ENCODE data around the gene CAMK1D.
"Not testable (repeated sequence)": the region's sequence is repeated elsewhere in the genome, so short reads cannot be mapped to it uniquely, and the experiment has no call there.

Gene CAMK1D

GRCh38 chr10:12526311-12526710, 177.0 kb downstream of the CAMK1D start:
- DNase-seq (ENCODE audit: low spot score) = no peak

DNA sequence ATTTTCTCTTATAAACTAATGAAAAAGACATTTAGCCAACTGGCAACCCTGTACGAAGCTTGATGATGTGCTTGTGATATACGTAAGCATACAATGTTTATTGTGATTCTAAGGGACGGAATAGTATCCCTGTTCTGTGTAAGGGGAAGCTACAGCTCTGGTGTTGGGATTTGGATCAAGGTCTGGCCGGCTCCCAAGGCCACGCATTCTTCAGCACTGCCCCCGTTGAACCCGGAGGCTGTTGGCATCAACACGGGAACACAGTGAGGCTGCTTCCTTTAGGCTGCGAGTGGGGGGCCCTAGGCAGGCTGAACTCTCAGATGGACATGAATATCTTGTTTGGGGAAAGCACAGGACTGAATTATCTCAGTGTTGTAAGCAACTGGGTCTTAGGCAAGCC, 180.6 kb downstream of the CAMK1D start:
- DNase-seq (ENCODE audit: low spot score) = no peak

GRCh38 chr10:12531305-12532220, 182.2 kb downstream of the CAMK1D start:
- DNase-seq (ENCODE audit: low spot score) = no peak

GRCh38 chr10:12533151-12533550, 183.8 kb downstream of the CAMK1D start:
- DNase-seq (ENCODE audit: low spot score) = no peak

DNA sequence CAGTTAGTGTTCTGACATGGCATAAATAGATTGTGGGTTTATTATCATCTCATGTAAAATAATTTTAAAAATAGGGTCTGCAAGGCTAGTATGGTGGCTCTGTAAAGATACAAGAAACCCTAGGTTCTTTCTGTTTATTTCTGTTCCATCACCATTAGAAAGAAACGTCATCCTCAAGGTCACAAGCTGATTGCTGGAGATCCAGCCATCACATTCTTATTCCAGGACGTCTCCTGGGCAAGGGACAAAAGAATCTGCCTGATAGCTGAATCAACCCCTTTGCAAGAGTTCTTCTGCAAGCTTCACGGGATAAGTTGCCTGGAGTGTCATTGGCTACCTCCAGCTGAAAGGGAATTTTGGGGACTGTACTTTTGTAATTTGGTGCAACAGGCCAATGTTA, 184.4 kb downstream of the CAMK1D start:
- no peak for DNase-seq (ENCODE audit: low spot score)

GRCh38 chr10:12534824-12535223, 185.5 kb downstream of the CAMK1D start:
- no peak for DNase-seq (ENCODE audit: low spot score)

- no peak for DNase-seq (ENCODE audit: low spot score)
These were observed 186.3 kb downstream of the CAMK1D start for GRCh38 chr10:12535656-12536055.

DNA sequence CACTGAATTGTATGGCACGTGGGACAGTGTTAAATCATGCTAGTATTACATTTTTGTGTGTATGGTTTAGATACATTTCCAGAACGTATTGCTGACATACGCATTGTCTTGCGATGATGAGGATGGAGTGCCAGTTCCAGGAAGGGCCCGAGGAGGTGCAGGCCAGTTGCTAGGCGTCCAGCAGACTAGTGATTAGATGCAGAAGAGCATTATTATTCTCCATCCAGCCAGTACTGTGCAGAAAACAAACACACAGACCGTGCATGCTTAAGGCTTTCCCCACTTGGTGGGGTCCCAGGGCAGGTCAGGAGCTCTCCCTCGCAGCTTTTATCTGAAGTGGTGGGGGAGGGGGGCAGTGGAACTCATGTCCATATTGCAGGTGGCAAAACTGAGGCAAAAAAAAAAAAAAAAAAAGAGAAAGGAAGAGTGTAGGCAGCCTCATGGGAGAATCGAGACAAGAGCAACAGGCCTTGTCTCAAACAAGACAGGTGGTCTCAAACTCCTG, 189.2 kb downstream of the CAMK1D start:
- no peak for DNase-seq (ENCODE audit: low spot score)

DNA sequence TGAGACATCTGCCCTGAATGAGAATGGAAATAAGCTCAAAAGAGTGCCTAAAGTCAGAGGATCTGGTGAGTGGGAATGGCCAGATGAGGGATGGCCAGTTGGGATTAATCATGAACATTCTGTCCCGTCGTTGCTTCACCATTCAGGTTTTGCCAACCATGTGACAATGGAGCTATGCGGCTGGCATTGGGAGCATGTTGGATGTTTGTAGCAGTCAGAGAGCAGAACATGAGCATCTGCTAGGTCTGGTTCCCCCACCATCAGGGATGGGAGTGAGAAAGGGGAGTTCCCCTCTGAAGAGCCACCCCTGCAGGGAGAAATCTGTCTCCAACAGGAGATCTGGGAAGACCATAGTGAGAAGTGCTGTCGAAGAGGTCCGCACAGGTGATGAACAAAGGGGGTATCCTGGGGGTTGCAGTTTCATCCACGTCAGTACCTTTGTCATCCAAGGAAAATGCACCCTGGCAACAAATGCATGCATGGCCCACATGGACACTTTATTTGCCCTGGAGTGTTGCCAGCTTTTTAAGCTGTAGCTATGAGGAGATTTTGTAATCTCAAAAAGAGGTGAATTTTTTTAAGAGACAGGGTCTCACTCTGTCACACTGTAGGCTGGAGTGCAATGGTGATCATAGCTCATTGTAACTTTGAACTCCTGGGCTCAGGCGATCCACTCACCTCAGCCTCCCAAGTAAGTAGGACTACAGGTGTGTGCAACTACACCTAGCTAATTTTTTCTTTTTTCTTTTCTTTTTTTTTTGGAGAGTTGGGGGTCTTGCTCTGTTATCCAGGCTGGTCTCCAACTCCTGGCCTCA, 190.2 kb downstream of the CAMK1D start:
- DNase-seq (ENCODE audit: low spot score) = no peak

GRCh38 chr10:12540341-12540781, 191.0 kb downstream of the CAMK1D start:
- no peak for DNase-seq (ENCODE audit: low spot score)

DNA sequence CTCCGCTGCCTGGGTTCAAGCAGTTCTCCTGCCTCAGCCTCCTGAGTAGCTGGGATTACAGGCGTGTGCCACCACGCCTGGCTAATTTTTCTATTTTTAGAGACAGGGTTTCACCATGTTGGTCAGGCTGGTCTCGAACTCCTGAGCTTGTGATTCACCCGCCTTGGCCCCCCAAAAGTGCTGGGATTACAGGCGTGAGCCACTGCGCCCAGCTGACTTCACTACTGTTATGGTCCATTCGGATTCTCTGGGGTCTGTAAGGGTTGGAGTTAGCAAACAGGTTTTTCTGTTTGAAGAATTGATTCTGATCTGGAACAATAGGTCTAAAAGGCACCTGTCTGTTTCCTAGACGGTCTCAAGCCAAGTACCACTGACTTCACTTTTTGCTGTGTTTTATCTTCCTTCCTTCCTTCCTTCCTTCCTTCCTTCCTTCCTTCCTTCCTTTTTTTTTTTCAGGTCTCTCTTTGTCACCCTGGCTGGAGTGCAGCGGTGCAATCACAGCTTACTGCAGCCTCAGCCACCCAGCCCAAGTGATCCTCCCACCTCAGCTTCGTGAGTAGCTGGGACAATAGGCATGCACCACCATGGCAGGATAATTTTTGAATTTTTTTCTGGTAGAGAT, 192.2 kb downstream of the CAMK1D start:
- no peak for DNase-seq (ENCODE audit: low spot score)

DNA sequence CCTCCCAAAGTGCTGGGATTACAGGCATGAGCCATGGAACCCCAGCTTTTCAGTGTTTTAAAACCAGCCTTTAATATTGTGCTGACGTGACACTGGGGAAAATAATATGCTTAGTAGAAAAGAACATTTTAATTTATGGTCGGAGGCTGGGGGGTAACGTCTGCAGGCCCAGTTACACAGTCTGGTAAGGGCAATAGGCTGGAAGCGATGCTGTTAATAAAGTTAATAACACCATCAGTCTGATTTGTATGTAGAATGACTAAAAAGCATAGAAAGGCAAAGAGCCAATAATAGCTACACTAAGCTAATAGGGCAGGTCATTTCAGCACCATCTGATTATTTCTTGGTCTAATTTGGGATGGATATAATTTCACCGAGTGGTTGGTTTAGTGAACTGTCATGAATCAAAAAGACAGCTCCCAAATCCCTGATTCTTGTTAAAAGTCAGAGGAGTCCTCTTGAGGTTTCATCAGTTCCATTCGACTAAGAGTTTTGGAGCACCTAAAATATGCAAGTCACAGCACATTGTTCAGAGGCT, 192.9 kb downstream of the CAMK1D start:
- no peak for DNase-seq (ENCODE audit: low spot score)

DNA sequence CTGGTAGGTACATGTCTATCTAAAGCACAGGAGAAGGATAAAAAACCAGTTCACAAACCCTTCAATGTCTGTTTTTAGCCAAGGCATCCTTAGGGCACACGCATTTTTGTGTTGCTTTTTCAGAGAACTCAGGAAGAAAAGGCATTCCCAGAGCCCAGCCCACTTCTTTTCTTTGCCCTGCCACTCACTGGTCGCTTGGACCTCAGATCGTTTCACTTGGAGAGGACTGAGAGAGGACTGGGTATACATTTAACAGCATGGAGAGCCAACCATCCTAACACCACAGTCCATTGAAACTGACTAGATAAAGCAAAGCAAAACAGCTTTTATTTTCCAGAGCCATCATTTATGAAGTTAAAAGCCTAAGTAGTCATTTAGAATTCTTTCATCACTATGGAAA, 194.2 kb downstream of the CAMK1D start:
- DNase-seq (ENCODE audit: low spot score) = no peak

DNA sequence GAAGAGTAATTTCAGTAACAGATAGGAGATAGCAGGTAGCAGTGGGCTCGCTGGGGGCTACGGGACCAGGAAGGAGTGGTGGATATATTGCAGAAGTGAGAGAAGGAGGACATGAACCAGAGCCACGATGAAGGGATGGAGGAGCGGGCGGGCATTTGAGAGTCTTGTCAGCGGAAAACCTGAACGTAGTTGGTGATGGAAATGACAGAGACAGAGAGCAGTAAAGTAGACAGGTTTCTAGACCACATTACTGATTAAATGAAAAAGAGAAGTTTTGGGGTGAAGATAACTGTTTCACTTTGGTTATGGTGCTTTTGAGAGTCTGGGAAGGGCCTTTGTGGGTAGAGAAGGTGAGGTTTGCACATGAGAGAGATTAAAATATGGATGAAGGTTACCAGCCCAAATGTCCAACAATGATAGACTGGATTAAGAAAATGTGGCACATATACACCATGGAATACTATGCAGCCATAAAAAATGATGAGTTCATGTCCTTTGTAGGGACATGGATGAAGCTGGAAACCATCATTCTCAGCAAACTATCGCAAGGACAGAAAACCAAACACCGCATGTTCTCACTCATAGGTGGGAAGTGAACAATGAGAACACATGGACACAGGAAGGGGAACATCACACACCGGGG, 196.9 kb downstream of the CAMK1D start:
- not testable (repeated sequence) for DNase-seq (ENCODE audit: low spot score)

DNA sequence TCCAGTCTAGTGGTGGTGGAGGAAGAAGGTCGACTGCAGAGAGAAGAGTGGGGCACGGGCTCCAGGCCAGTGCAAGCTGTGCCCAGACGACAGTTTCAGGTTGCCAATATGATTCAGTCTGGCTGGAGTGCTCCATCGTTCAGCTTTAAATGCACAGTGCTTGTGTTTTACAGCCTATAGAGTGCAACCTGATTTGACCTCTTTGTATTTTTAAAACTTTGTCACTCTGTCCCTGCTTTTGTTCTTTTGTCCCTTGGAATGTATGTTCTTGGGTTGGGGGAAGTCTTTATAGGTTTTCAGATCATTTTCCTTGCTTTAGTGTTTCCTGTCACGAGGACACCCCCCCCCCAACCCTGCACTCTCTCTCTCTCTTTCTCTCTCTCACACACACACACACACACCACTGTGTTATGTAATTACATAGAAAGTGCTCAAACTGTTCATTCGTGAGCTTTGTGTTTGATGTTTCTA, 198.0 kb downstream of the CAMK1D start:
- DNase-seq (ENCODE audit: low spot score) = no peak

DNA sequence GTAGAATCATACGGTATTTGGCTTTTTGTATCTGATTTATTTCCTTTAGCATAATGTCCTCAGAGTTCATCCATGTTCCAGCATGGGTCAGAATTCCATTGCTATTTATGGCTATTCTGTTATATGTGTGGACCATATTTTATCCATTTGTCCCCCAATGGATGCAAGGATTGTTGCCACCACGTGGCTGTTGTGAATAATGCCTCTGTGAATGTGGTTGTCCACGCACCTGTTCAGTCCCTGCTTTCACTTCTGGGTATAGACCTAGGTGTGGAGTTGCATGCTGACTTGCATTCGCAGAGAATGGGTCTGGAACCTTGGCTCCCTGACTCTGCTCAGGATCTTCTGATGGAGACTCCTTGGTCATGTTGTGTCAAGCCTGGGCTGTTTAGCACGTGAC, 199.9 kb downstream of the CAMK1D start:
- no peak for DNase-seq (ENCODE audit: low spot score)

- no peak for DNase-seq (ENCODE audit: low spot score)
These were observed 201.6 kb downstream of the CAMK1D start for GRCh38 chr10:12550994-12551393.

DNA sequence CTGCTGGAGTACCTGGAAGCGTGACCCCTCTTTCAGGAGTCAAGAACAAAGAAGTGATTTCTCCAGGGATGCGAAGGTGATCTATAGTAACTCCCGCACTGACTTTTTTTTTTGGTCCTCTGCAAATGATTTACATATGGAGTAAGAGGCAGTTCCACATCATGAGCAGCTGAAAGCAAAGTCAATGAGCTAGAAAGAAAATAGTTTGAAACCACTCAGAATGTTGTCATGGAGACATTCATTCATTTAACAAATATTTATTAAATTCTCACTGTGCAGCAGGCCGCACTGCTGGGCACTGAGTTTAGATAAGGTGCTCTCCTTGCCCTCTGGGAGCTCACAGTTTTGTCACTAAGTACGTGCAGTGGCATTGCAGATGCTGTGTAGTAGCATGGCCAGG, 206.7 kb downstream of the CAMK1D start:
- peak; percentile 4 for DNase-seq (ENCODE audit: low spot score)

DNA sequence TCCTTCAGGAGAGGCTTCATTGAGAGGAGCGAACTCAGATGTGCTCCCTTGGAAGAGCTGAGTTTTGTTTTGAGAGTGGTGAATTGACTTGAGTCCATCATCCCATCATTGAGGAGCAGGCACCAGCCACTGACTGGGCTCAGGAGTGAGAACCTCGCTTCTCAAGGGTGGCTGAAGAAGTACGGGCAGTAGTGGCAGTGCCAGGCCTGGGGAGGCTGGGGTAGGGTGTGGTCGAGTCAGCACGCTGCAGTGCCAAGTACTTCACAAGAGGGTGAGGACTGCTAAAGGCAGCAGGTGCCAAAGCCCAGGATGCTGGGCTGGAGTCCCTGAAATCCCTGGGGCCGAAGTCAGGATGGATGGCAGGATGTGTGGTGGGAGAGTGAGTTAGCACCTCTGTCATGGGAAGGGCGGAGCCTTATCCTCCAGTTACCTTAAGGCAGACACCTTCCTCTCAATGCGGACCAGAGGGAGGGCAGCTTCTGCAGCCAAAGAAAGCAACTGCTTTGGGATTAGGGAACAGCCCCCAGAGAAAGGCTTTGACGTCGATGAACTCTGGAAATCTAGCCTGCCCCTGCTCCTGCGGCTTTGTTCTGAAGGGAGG, 210.3 kb downstream of the CAMK1D start:
- DNase-seq (ENCODE audit: low spot score) = peak; percentile 51

DNA sequence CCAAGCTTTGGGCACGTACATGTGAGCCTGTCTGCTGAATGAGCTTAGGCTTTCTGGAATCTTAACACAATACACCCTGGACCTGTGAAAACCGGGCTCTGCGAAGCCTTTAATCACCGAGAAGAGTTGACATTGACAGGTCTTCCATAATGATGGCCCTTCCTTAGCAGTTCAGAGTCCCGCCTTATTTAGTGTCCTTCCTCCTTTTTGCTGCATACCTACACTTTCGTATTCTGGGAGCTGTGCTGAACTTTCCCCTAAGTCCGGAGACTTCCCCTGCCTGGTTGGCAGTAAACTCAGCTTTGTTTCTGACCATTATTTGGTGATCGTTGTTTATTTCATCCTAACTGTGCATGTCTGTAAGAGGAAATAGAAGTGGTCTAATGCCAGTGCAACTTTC, 212.0 kb downstream of the CAMK1D start:
- peak; percentile 20 for DNase-seq (ENCODE audit: low spot score)

- peak; percentile 11 for DNase-seq (ENCODE audit: low spot score)
These were observed 212.4 kb downstream of the CAMK1D start for GRCh38 chr10:12561720-12562119.

Measured in left forelimb (tissue), 1 donor.